Trophoblast cell (in vitro differentiated cells and primary cell): ENCODE measurements around the gene CNBD2.
"Not testable (repeated sequence)": the region's sequence is repeated elsewhere in the genome, so short reads cannot be mapped to it uniquely, and the experiment has no call there.

ENCODE experiments used
- DNase-seq, 2 donors: peaks; one replicate each; pipeline ENCODE4 v3.0.0-alpha.2; 2016
- H2AFZ ChIP-seq: 2 replicates; pipeline ENCODE4 v1.6.1; 2013; ENCODE audit warnings: low read length, moderate library complexity, mild to moderate bottlenecking; ENCODE audit not compliant: insufficient read depth, poor library complexity
- H2AK5ac ChIP-seq: 2 replicates; pipeline ENCODE4 v1.6.1; 2013; ENCODE audit warnings: mild to moderate bottlenecking, low read length
- H2BK120ac ChIP-seq: 2 replicates; pipeline ENCODE4 v1.6.1; 2013; ENCODE audit warnings: low read length, mild to moderate bottlenecking, moderate library complexity; ENCODE audit not compliant: insufficient read depth, poor library complexity
- H2BK12ac ChIP-seq: 2 replicates; pipeline ENCODE4 v1.6.1; 2013; ENCODE audit warnings: mild to moderate bottlenecking, low read length, moderate library complexity
- H2BK5ac ChIP-seq: 2 replicates; pipeline ENCODE4 v1.6.1; 2013; ENCODE audit warnings: low read length, low read depth, moderate library complexity, mild to moderate bottlenecking; ENCODE audit not compliant: poor library complexity
- H3K14ac ChIP-seq: 2 replicates; pipeline ENCODE4 v1.6.1; 2013; ENCODE audit warnings: mild to moderate bottlenecking, low read length
- H3K18ac ChIP-seq: 2 replicates; pipeline ENCODE4 v1.6.1; 2013; ENCODE audit warnings: mild to moderate bottlenecking, low read length
- H3K23ac ChIP-seq: 2 replicates; pipeline ENCODE4 v1.6.1; 2013; ENCODE audit warnings: low read length
- H3K27ac ChIP-seq: 2 replicates; pipeline ENCODE4 v1.5.1; 2013; ENCODE audit warnings: low read depth, mild to moderate bottlenecking, inconsistent platforms, low read length, moderate library complexity
- H3K27me3 ChIP-seq: 2 replicates; pipeline ENCODE4 v1.6.1; 2013; ENCODE audit warnings: inconsistent platforms, mild to moderate bottlenecking, low read length, moderate library complexity; ENCODE audit not compliant: insufficient read depth
- H3K36me3 ChIP-seq, 2 experiments: 1 replicate in 1 of 2; 2 replicates in 1 of 2; pipeline ENCODE4 v1.6.1; 2013; ENCODE audit warnings: low read length in 2 of 2, mild to moderate bottlenecking in 2 of 2, moderate library complexity in 1 of 2; ENCODE audit not compliant: insufficient read depth in 2 of 2, control insufficient read depth in 1 of 2
- H3K4ac ChIP-seq: 2 replicates; pipeline ENCODE4 v1.6.1; 2013; ENCODE audit warnings: low read depth, mild to moderate bottlenecking, low read length, moderate library complexity
- H3K4me1 ChIP-seq, 2 experiments: 1 replicate in 1 of 2; 2 replicates in 1 of 2; pipeline ENCODE4 v1.6.1; 2013; ENCODE audit warnings: low read length in 2 of 2, mild to moderate bottlenecking in 2 of 2, moderate library complexity in 1 of 2; ENCODE audit not compliant: insufficient read depth in 2 of 2, control insufficient read depth in 1 of 2
- H3K4me2 ChIP-seq: 2 replicates; pipeline ENCODE4 v1.6.1; 2013; ENCODE audit warnings: inconsistent platforms, mild to moderate bottlenecking, low read length, moderate library complexity
- H3K4me3 ChIP-seq: 2 replicates; pipeline ENCODE4 v1.5.1; 2013; ENCODE audit warnings: mild to moderate bottlenecking, low read depth, low read length, inconsistent platforms
- H3K79me1 ChIP-seq: one replicate; pipeline ENCODE4 v1.6.1; 2013; ENCODE audit warnings: low read length
- H3K79me2 ChIP-seq: 2 replicates; pipeline ENCODE4 v1.6.1; 2013; ENCODE audit warnings: low read length, mild to moderate bottlenecking; ENCODE audit not compliant: control insufficient read depth, insufficient read depth, poor library complexity
- H3K9ac ChIP-seq: 2 replicates; pipeline ENCODE4 v1.6.1; 2013; ENCODE audit warnings: mild to moderate bottlenecking, low read length
- H3K9me3 ChIP-seq: 2 replicates; pipeline ENCODE4 v1.6.1; 2013; ENCODE audit warnings: low read depth, mild to moderate bottlenecking, control low read depth, inconsistent platforms, low read length; ENCODE audit not compliant: insufficient read depth
- H4K12ac ChIP-seq: 2 replicates; pipeline ENCODE4 v1.6.1; 2013; ENCODE audit warnings: low read depth, mild to moderate bottlenecking, low read length, moderate library complexity
- H4K8ac ChIP-seq: 2 replicates; pipeline ENCODE4 v1.6.1; 2013; ENCODE audit warnings: low read depth, mild to moderate bottlenecking, low read length, moderate library complexity
- H4K91ac ChIP-seq: one replicate; pipeline ENCODE4 v1.6.1; 2013; ENCODE audit warnings: low read depth, mild to moderate bottlenecking, low read length, moderate library complexity
- WGBS: extraction: QIAGEN DNeasy Blood & Tissue Kit; methylation state at CpG from one replicate; pipeline ENCODE4 v1.1.7; 2013; ENCODE audit warnings: missing lambda C conversion rate; ENCODE audit not compliant: insufficient read length, insufficient coverage; ENCODE audit errors: extremely low coverage; 5-methylcytosine and 5-hydroxymethylcytosine counted together

CNBD2 gene

DNA sequence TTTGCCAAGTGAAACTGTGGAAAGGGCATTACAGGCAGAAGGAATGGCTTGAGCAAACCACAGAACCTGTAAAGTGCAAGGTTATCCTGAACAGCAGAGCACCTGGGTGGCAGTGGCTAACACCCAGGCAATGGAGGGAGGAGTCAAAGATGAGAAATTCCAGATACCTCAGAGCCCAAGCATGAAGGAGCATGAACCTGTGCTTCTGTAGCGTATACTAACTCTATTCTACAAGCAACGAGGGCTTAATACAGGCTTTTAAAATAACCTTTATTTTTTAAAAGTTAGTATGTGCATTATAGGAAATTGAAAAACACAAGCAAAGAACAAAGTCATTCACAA lies 77.0 kb downstream of the CNBD2 start:
- Histone ChIP-seq H3K4me1 (no peaks in the 10 kb centered on the region), H3K27ac (no peak overlapping the region), H4K91ac (no peak overlapping the region), H2AK5ac (no peak overlapping the region), H3K9ac (no peak overlapping the region), H2BK5ac (no peak overlapping the region), H2BK120ac (no peak overlapping the region), H3K4ac (no peak overlapping the region), H3K14ac (no peak overlapping the region), H3K9me3 (no peaks in the 10 kb centered on the region), H4K12ac (no peak overlapping the region), H2AFZ (no peak overlapping the region), H2BK12ac (no peak overlapping the region), H3K18ac (no peak overlapping the region), H3K36me3 (no peaks in the 10 kb centered on the region), H3K27me3 (no peaks in the 10 kb centered on the region), H3K79me2 (peaks cover 2% of the 10 kb centered on the region), H4K8ac (no peak overlapping the region), H3K4me2 (no peak overlapping the region), H3K4me3 (no peak overlapping the region), H3K23ac (no peak overlapping the region), H3K79me1 (peaks cover 2% of the 10 kb centered on the region)
- DNase-seq, result no peak
- WGBS, result no CpG with 5 or more reads among the region's 2 CpGs

DNA sequence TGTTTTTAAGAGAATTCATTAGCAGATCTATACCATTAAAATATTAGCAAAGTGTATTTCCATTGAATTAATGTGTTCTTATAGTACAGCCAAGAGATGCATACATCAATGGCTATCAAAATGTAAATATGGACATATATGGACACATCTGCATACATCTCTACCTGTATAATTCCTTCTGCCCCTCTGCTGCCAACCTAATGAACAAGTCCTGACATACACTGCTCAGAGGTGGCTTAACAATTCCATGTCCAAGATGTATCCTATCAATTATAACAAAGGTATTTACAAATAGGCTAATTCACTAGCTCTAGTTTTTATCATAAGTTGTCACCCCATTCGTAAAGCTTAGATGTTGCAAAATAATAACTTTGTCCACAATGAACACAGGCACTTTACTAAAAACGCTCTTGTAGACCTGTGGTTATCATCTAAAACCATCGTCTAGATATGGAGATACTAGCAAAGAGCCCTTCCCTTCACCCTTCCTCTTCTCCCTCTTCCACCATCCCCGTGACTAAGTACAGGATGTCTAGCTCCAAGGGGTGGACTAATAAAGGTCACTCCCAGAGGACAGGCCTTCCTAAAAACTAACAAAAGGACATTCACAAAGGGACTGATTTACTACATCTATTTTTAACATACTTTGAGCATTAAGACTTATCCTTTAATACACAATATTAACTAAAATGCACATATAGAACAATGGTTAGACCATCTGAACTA lies 77.8 kb downstream of the CNBD2 start:
- H4K12ac ChIP-seq, H4K91ac ChIP-seq, H3K36me3 ChIP-seq, H3K18ac ChIP-seq, H3K4me3 ChIP-seq, H3K9me3 ChIP-seq, H2AK5ac ChIP-seq, H2BK12ac ChIP-seq, H2BK120ac ChIP-seq, H3K27ac ChIP-seq, H3K23ac ChIP-seq, DNase-seq, H3K27me3 ChIP-seq, H3K4me1 ChIP-seq, H2AFZ ChIP-seq, H2BK5ac ChIP-seq, H3K9ac ChIP-seq, H3K4me2 ChIP-seq, H3K79me1 ChIP-seq, H3K14ac ChIP-seq, H3K4ac ChIP-seq, H3K79me2 ChIP-seq, H4K8ac ChIP-seq: not testable (repeated sequence)
- WGBS, result no CpG with 5 or more reads among the region's 4 CpGs

DNA sequence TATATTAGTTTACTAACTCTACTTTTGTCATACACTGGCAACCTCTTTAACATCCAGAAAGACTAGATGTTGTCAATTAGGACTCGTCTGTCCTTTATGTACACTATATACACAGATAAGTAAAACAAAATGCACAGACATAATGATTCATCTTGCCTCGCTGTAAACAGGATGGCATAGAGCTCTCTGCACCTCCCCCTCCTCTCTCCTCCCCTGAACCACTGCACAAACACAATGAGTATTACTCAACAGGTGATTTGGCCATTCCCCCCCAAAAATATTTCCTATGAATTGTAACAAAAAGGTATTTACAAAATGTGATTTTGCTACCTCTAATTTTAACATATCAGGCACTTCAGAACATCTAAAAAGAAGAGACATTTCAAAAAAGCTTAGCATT lies 81.0 kb downstream of the CNBD2 start:
- not testable (repeated sequence) for H3K23ac ChIP-seq
- WGBS, result no CpG with 5 or more reads among the region's 2 CpGs

DNA sequence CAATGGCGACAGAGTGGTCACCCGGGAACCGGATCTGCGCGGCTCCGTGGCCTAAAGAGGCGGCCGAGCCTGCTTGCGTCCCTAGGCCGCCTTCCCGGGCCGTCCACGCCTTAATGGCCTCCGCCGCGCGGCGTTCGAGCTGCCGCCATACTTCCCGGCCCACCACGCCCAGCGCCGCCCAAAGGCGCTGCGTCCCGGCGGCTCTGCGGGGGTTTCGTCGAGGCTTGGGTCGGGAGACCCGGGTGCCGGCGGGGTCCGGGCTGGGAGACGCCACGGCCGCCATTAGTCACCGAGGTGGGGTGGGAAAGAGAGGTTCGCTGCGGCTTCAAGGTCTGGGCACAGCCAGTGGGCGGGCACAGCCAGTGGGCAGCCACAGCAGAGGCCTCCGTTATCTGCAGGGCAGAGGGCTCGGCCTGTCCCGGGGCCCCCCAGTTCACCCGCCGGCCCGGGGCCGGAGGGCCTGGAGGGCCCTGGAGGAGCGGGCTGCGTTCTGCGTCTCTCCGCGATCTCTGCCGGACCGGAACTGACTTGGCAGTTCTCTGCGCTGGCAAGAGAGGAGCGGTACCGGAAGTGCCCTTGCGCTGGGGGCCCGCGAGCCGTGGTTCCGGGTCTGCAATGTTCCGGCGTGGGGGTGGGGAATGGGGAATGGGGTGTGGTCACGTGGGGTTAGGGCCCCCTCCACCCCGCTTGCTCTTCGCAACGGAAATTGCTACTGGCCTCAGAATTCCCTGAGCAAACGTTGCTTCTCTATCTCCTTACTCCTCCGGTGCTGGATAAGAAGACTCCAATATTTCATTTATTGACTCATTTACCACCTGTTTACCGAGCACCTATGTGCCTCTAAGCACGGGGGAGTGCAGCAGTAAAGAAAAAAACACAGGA lies 82.3 kb downstream of the CNBD2 start:
- Histone ChIP-seq H2BK120ac (peak overlapping the region; percentile 97), H3K14ac (peak overlapping the region; percentile 90), H2BK12ac (no peak overlapping the region), H3K79me2 (peaks cover 6% of the 10 kb centered on the region), H3K36me3 (no peaks in the 10 kb centered on the region), H3K79me1 (peaks cover 6% of the 10 kb centered on the region), H3K4me3 (peak overlapping the region; percentile 99), H2AFZ (peak overlapping the region; percentile 20), H3K4me1 (peaks cover 0 to 4% of the 10 kb centered on the region in 2 experiments), H3K9me3 (no peaks in the 10 kb centered on the region), H3K4me2 (peak overlapping the region; percentile 70), H4K91ac (peak overlapping the region; percentile 99), H3K27ac (peak overlapping the region; percentile 92), H2AK5ac (peak overlapping the region; percentile 60), H3K9ac (peak overlapping the region; percentile 99), H4K12ac (peak overlapping the region; percentile 88), H3K18ac (peak overlapping the region; percentile 79), H3K23ac (no peak overlapping the region), H2BK5ac (peak overlapping the region; percentile 93), H3K4ac (peak overlapping the region; percentile 99), H4K8ac (peak overlapping the region; percentile 98), H3K27me3 (no peaks in the 10 kb centered on the region)
- peak; percentile 51 to 61 for DNase-seq
- no CpG with 5 or more reads among the region's 75 CpGs for WGBS

More for the DNA sequence above, 81.0 kb downstream of the CNBD2 start:
- not testable (repeated sequence) for H4K12ac ChIP-seq, H3K9me3 ChIP-seq, H3K4me1 ChIP-seq, H2AFZ ChIP-seq, H2BK5ac ChIP-seq, H2BK120ac ChIP-seq, H4K8ac ChIP-seq, H3K36me3 ChIP-seq, H3K27me3 ChIP-seq, H2BK12ac ChIP-seq, H3K79me1 ChIP-seq, H3K9ac ChIP-seq, H4K91ac ChIP-seq, H2AK5ac ChIP-seq, H3K27ac ChIP-seq, H3K4ac ChIP-seq, H3K4me3 ChIP-seq, DNase-seq, H3K18ac ChIP-seq, H3K79me2 ChIP-seq, H3K14ac ChIP-seq
- H3K4me2 ChIP-seq, result peak overlapping the region; percentile 39
